HEK293T (cell line): Measurements from ENCODE around the gene HYCC1.

ENCODE experiments used
- ARNT ChIP-seq: fragments of 450-650 bp; IDR thresholded peaks from 2 replicates; pipeline ENCODE4 v1.6.1; 2017; ENCODE audit warnings: mild to moderate bottlenecking
- BHLHE40 ChIP-seq: fragments of 450-650 bp; IDR thresholded peaks from 2 replicates; pipeline ENCODE4 v1.6.1; 2016; ENCODE audit warnings: mild to moderate bottlenecking, moderate library complexity, borderline replicate concordance
- CTBP1 ChIP-seq: fragments of 450-650 bp; IDR thresholded peaks from 2 replicates; pipeline ENCODE4 v1.6.1; 2016; ENCODE audit warnings: borderline replicate concordance
- ELF4 ChIP-seq: fragments of 450-650 bp; IDR thresholded peaks from 2 replicates; pipeline ENCODE4 v1.6.1; 2017; ENCODE audit warnings: antibody characterized with exemption
- FOXA1 ChIP-seq: fragments of 450-650 bp; IDR thresholded peaks from 2 replicates; pipeline ENCODE4 v1.6.1; 2016; ENCODE audit warnings: mild to moderate bottlenecking
- FOXK2 ChIP-seq: fragments of 450-650 bp; IDR thresholded peaks from 2 replicates; pipeline ENCODE4 v1.6.1; 2016; ENCODE audit warnings: mild to moderate bottlenecking
- FOXM1 ChIP-seq: fragments of 450-650 bp; IDR thresholded peaks from 2 replicates; pipeline ENCODE4 v1.6.1; 2017; ENCODE audit warnings: mild to moderate bottlenecking, borderline replicate concordance
- L3MBTL2 ChIP-seq: fragments of 450-650 bp; conservative IDR thresholded peaks from 2 replicates; pipeline ENCODE4 v1.6.1; 2016; ENCODE audit warnings: mild to moderate bottlenecking
- LEF1 ChIP-seq: fragments of 450-650 bp; IDR thresholded peaks from 2 replicates; pipeline ENCODE4 v1.6.1; 2017; ENCODE audit warnings: mild to moderate bottlenecking, borderline replicate concordance
- SP1 ChIP-seq: fragments of 450-650 bp; IDR thresholded peaks from 2 replicates; pipeline ENCODE4 v1.6.1; 2017
- SUZ12 ChIP-seq: fragments of 450-650 bp; IDR thresholded peaks from 2 replicates; pipeline ENCODE4 v1.6.1; 2016; ENCODE audit warnings: mild to moderate bottlenecking
- TARDBP ChIP-seq: fragments of 450-650 bp; IDR thresholded peaks from 2 replicates; pipeline ENCODE4 v1.6.1; 2016
- ZNF384 ChIP-seq: fragments of 450-650 bp; IDR thresholded peaks from 2 replicates; pipeline ENCODE4 v1.6.1; 2016
- TF ChIP-seq, protein P1 (sequence below): fragments of 450-650 bp; IDR thresholded peaks from 2 replicates; pipeline ENCODE4 v1.6.1; 2016

DNA sequence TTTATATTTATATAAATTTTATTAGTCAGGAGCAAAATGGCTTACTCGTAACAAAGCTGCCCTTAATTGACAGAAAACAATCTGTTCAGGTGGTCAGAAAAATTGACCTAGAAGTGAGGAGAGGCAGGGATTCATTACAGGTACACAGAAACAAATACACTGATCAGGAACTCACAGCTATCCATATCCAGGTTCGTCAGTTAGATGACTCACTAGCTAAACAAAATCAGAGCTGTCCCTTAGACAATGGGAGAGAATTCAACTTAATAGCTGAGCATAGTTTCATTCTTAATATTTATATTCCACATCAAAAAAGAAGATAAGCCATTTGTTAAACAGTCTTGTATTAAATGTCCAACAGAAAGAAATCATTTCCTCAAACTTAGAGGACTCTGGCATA, 41.7 kb downstream of the HYCC1 start:
- TF ChIP-seq CTBP1: no peak
- TF ChIP-seq TARDBP: no peak
- TF ChIP-seq ARNT: no peak
- TF ChIP-seq ELF4: no peak
- TF ChIP-seq FOXA1: no peak
- no peak for TF ChIP-seq SP1
- no peak for TF ChIP-seq SUZ12
- TF ChIP-seq FOXK2: no peak
- TF ChIP-seq FOXM1: no peak
- TF ChIP-seq, protein P1, sequence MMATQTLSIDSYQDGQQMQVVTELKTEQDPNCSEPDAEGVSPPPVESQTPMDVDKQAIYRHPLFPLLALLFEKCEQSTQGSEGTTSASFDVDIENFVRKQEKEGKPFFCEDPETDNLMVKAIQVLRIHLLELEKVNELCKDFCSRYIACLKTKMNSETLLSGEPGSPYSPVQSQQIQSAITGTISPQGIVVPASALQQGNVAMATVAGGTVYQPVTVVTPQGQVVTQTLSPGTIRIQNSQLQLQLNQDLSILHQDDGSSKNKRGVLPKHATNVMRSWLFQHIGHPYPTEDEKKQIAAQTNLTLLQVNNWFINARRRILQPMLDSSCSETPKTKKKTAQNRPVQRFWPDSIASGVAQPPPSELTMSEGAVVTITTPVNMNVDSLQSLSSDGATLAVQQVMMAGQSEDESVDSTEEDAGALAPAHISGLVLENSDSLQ: no peak
- no peak for TF ChIP-seq L3MBTL2
- TF ChIP-seq LEF1: no peak
- TF ChIP-seq ZNF384: no peak
- no peak for TF ChIP-seq BHLHE40
